Measurements from ENCODE around the gene NPNT.

The NPNT gene

GRCh38 chr4:105902550-105903262 lies 7.4 kb downstream of the NPNT start:
- Histone ChIP-seq H2BK120ac (ENCODE audit: insufficient read depth, low read length, poor library complexity) (no peak overlapping the region), H3K27me3 (ENCODE audit: insufficient read depth, low read length) (no peaks in the 10 kb centered on the region), H3K36me3 (ENCODE audit: control insufficient read depth in 1 of 2, insufficient read depth in 2 of 2, low read length in 2 of 2) (no peaks in the 10 kb centered on the region), H2AFZ (ENCODE audit: insufficient read depth, low read length, poor library complexity) (no peak overlapping the region), H4K8ac (ENCODE audit: low read depth, low read length) (no peak overlapping the region), H3K14ac (ENCODE audit: low read length) (no peak overlapping the region), H4K91ac (ENCODE audit: low read depth, low read length) (no peak overlapping the region), H3K18ac (ENCODE audit: low read length) (no peak overlapping the region), H4K12ac (ENCODE audit: low read depth, low read length) (no peak overlapping the region), H3K27ac (ENCODE audit: low read depth, low read length) (no peak overlapping the region), H3K9me3 (ENCODE audit: insufficient read depth, low read depth, low read length) (no peaks in the 10 kb centered on the region), H3K4me3 (ENCODE audit: low read depth, low read length) (no peak overlapping the region), H2BK5ac (ENCODE audit: low read depth, low read length, poor library complexity) (no peak overlapping the region), H3K23ac (ENCODE audit: low read length) (no peak overlapping the region), H3K9ac (ENCODE audit: low read length) (no peak overlapping the region), H2AK5ac (ENCODE audit: low read length) (no peak overlapping the region), H2BK12ac (ENCODE audit: low read length) (no peak overlapping the region), H3K4me1 (ENCODE audit: control insufficient read depth in 1 of 2, insufficient read depth in 2 of 2, low read length in 2 of 2) (peaks cover 0 to 3% of the 10 kb centered on the region in 2 experiments), H3K79me2 (ENCODE audit: control insufficient read depth, insufficient read depth, low read length, poor library complexity) (no peaks in the 10 kb centered on the region), H3K4me2 (ENCODE audit: low read length) (no peak overlapping the region), H3K79me1 (ENCODE audit: low read length) (no peaks in the 10 kb centered on the region), H3K4ac (ENCODE audit: low read depth, low read length) (no peak overlapping the region)
- no CpG with 5 or more reads among the region's 2 CpGs for WGBS (ENCODE audit: extremely low coverage, insufficient coverage, insufficient read length)
- no peak for DNase-seq

GRCh38 chr4:105909787-105910281 lies 14.6 kb downstream of the NPNT start:
- no peaks in the 10 kb centered on the region for H3K36me3 ChIP-seq (ENCODE audit: control insufficient read depth in 1 of 2, insufficient read depth in 2 of 2, low read length in 2 of 2)
- DNase-seq = peak in 1 of 2 donors; percentile 10

GRCh38 chr4:105911426-105911825 lies 16.2 kb downstream of the NPNT start:
- Histone ChIP-seq H2BK12ac (ENCODE audit: low read length) (no peak overlapping the region), H4K8ac (ENCODE audit: low read depth, low read length) (no peak overlapping the region), H3K4me2 (ENCODE audit: low read length) (no peak overlapping the region), H3K23ac (ENCODE audit: low read length) (no peak overlapping the region), H3K79me2 (ENCODE audit: control insufficient read depth, insufficient read depth, low read length, poor library complexity) (no peaks in the 10 kb centered on the region), H3K9ac (ENCODE audit: low read length) (no peak overlapping the region), H2BK120ac (ENCODE audit: insufficient read depth, low read length, poor library complexity) (no peak overlapping the region), H4K91ac (ENCODE audit: low read depth, low read length) (no peak overlapping the region), H3K4me3 (ENCODE audit: low read depth, low read length) (no peak overlapping the region), H2AFZ (ENCODE audit: insufficient read depth, low read length, poor library complexity) (no peak overlapping the region), H2AK5ac (ENCODE audit: low read length) (no peak overlapping the region), H3K27ac (ENCODE audit: low read depth, low read length) (no peak overlapping the region), H3K36me3 (ENCODE audit: control insufficient read depth in 1 of 2, insufficient read depth in 2 of 2, low read length in 2 of 2) (no peaks in the 10 kb centered on the region), H4K12ac (ENCODE audit: low read depth, low read length) (no peak overlapping the region), H3K4ac (ENCODE audit: low read depth, low read length) (no peak overlapping the region), H3K27me3 (ENCODE audit: insufficient read depth, low read length) (no peaks in the 10 kb centered on the region), H3K9me3 (ENCODE audit: insufficient read depth, low read depth, low read length) (no peaks in the 10 kb centered on the region), H3K4me1 (ENCODE audit: control insufficient read depth in 1 of 2, insufficient read depth in 2 of 2, low read length in 2 of 2) (no peaks in the 10 kb centered on the region), H2BK5ac (ENCODE audit: low read depth, low read length, poor library complexity) (no peak overlapping the region), H3K79me1 (ENCODE audit: low read length) (no peaks in the 10 kb centered on the region), H3K18ac (ENCODE audit: low read length) (no peak overlapping the region), H3K14ac (ENCODE audit: low read length) (no peak overlapping the region)
- no peak for DNase-seq

More at GRCh38 chr4:105909787-105910281, 14.6 kb downstream of the NPNT start:
- Histone ChIP-seq H2BK120ac (ENCODE audit: insufficient read depth, low read length, poor library complexity) (no peak overlapping the region), H2AK5ac (ENCODE audit: low read length) (no peak overlapping the region), H4K12ac (ENCODE audit: low read depth, low read length) (no peak overlapping the region), H3K4ac (ENCODE audit: low read depth, low read length) (no peak overlapping the region), H3K79me1 (ENCODE audit: low read length) (no peaks in the 10 kb centered on the region), H4K8ac (ENCODE audit: low read depth, low read length) (no peak overlapping the region), H3K4me3 (ENCODE audit: low read depth, low read length) (no peak overlapping the region), H3K9ac (ENCODE audit: low read length) (no peak overlapping the region), H3K9me3 (ENCODE audit: insufficient read depth, low read depth, low read length) (no peaks in the 10 kb centered on the region), H3K18ac (ENCODE audit: low read length) (no peak overlapping the region), H2AFZ (ENCODE audit: insufficient read depth, low read length, poor library complexity) (no peak overlapping the region), H3K27me3 (ENCODE audit: insufficient read depth, low read length) (no peaks in the 10 kb centered on the region), H2BK5ac (ENCODE audit: low read depth, low read length, poor library complexity) (no peak overlapping the region), H3K27ac (ENCODE audit: low read depth, low read length) (no peak overlapping the region), H3K79me2 (ENCODE audit: control insufficient read depth, insufficient read depth, low read length, poor library complexity) (no peaks in the 10 kb centered on the region), H4K91ac (ENCODE audit: low read depth, low read length) (no peak overlapping the region), H2BK12ac (ENCODE audit: low read length) (no peak overlapping the region), H3K4me1 (ENCODE audit: control insufficient read depth in 1 of 2, insufficient read depth in 2 of 2, low read length in 2 of 2) (no peaks in the 10 kb centered on the region), H3K23ac (ENCODE audit: low read length) (no peak overlapping the region), H3K14ac (ENCODE audit: low read length) (no peak overlapping the region), H3K4me2 (ENCODE audit: low read length) (no peak overlapping the region)
- WGBS (ENCODE audit: extremely low coverage, insufficient coverage, insufficient read length) = no CpG with 5 or more reads among the region's 2 CpGs

GRCh38 chr4:105912633-105913032 lies 17.4 kb downstream of the NPNT start:
- no peaks in the 10 kb centered on the region for H3K27me3 ChIP-seq (ENCODE audit: insufficient read depth, low read length)
- no peak overlapping the region for H3K4me3 ChIP-seq (ENCODE audit: low read depth, low read length)
- H3K23ac ChIP-seq (ENCODE audit: low read length) = no peak overlapping the region
- H3K9ac ChIP-seq (ENCODE audit: low read length) = no peak overlapping the region
- H4K12ac ChIP-seq (ENCODE audit: low read depth, low read length) = no peak overlapping the region
- no peaks in the 10 kb centered on the region for H3K4me1 ChIP-seq (ENCODE audit: control insufficient read depth in 1 of 2, insufficient read depth in 2 of 2, low read length in 2 of 2)
- WGBS (ENCODE audit: extremely low coverage, insufficient coverage, insufficient read length) = 100% methylated on average over 1 of the region's 6 CpGs
- H3K9me3 ChIP-seq (ENCODE audit: insufficient read depth, low read depth, low read length) = no peaks in the 10 kb centered on the region
- no peak overlapping the region for H3K18ac ChIP-seq (ENCODE audit: low read length)
- no peak overlapping the region for H2AFZ ChIP-seq (ENCODE audit: insufficient read depth, low read length, poor library complexity)
- H2BK12ac ChIP-seq (ENCODE audit: low read length) = no peak overlapping the region
- no peak overlapping the region for H3K27ac ChIP-seq (ENCODE audit: low read depth, low read length)
- H4K91ac ChIP-seq (ENCODE audit: low read depth, low read length) = no peak overlapping the region
- DNase-seq = no peak
- no peaks in the 10 kb centered on the region for H3K79me1 ChIP-seq (ENCODE audit: low read length)
- no peak overlapping the region for H2AK5ac ChIP-seq (ENCODE audit: low read length)
- H3K14ac ChIP-seq (ENCODE audit: low read length) = no peak overlapping the region
- no peak overlapping the region for H3K4me2 ChIP-seq (ENCODE audit: low read length)
- no peak overlapping the region for H2BK5ac ChIP-seq (ENCODE audit: low read depth, low read length, poor library complexity)
- H3K79me2 ChIP-seq (ENCODE audit: control insufficient read depth, insufficient read depth, low read length, poor library complexity) = no peaks in the 10 kb centered on the region
- H2BK120ac ChIP-seq (ENCODE audit: insufficient read depth, low read length, poor library complexity) = no peak overlapping the region
- no peak overlapping the region for H4K8ac ChIP-seq (ENCODE audit: low read depth, low read length)
- H3K36me3 ChIP-seq (ENCODE audit: control insufficient read depth in 1 of 2, insufficient read depth in 2 of 2, low read length in 2 of 2) = no peaks in the 10 kb centered on the region
- no peak overlapping the region for H3K4ac ChIP-seq (ENCODE audit: low read depth, low read length)

Measured in trophoblast cell (in vitro differentiated cells and primary cell).